ES-I3 (cell line): ENCODE measurements around the gene TMEM120B.
"Not testable (repeated sequence)": the region's sequence is repeated elsewhere in the genome, so short reads cannot be mapped to it uniquely, and the experiment has no call there.

Experiments used
- H3K36me3 ChIP-seq: 2 replicates; pipeline ENCODE4 v1.6.1; 2013; ENCODE audit warnings: mild to moderate bottlenecking, low read length, control low read depth, moderate library complexity; ENCODE audit not compliant: insufficient read depth
- H3K4me1 ChIP-seq: 2 replicates; pipeline ENCODE4 v1.6.1; 2013; ENCODE audit warnings: mild to moderate bottlenecking, control low read depth, low read length; ENCODE audit not compliant: insufficient read depth
- H3K9ac ChIP-seq: 2 replicates; pipeline ENCODE4 v1.6.1; 2013; ENCODE audit warnings: low read depth, mild to moderate bottlenecking, low read length, moderate library complexity
- H3K9me3 ChIP-seq: 2 replicates; pipeline ENCODE4 v1.6.1; 2013; ENCODE audit warnings: mild to moderate bottlenecking, low read length, moderate library complexity; ENCODE audit not compliant: control insufficient read depth, insufficient read depth

Gene TMEM120B

GRCh38 chr12:121712461-121713256 lies at the start of gene TMEM120B:
TMEM120B (plus strand) TSS chr12:121712752; CDS start chr12:121712896, 144 bp downstream.
- Histone ChIP-seq H3K36me3 (no peaks in the 10 kb centered on the region), H3K4me1 (peaks cover 11% of the 10 kb centered on the region), H3K9ac (peak within 1 kb of the TSS; percentile 96), H3K9me3 (no peaks in the 10 kb centered on the region)

GRCh38 chr12:121663610-121663929 lies 49.0 kb upstream of the TMEM120B start:
- Histone ChIP-seq H3K4me1 (peaks cover 18% of the 10 kb centered on the region), H3K9me3 (no peaks in the 10 kb centered on the region), H3K9ac (no peak overlapping the region; the same call in 1 of the 2 replicates), H3K36me3 (no peaks in the 10 kb centered on the region)

GRCh38 chr12:121666829-121667228 lies 45.7 kb upstream of the TMEM120B start:
- not testable (repeated sequence) for H3K9me3 ChIP-seq, H3K36me3 ChIP-seq, H3K4me1 ChIP-seq, H3K9ac ChIP-seq

GRCh38 chr12:121668750-121669520 lies 43.6 kb upstream of the TMEM120B start:
- H3K4me1 ChIP-seq = 0 out of 2 replicates have a peak, but pooled peaks cover 3% of the 10 kb centered on the region
- H3K9ac ChIP-seq = no peak overlapping the region

GRCh38 chr12:121669521-121669900 lies 43.0 kb upstream of the TMEM120B start, which contains the start of gene MORN3:
MORN3 (minus strand) TSS chr12:121669654; CDS start chr12:121669483, 171 bp downstream.
- H3K4me1 ChIP-seq = 0 out of 2 replicates have a peak, but pooled peaks cover 3% of the 10 kb centered on the region
- H3K9me3 ChIP-seq = no peaks in the 10 kb centered on the region
- no peak within 1 kb of the TSS for H3K9ac ChIP-seq
- H3K36me3 ChIP-seq = no peaks in the 10 kb centered on the region

More at GRCh38 chr12:121668750-121669520, 43.6 kb upstream of the TMEM120B start:
- H3K36me3 ChIP-seq = no peaks in the 10 kb centered on the region
- no peaks in the 10 kb centered on the region for H3K9me3 ChIP-seq

GRCh38 chr12:121673013-121673511 lies 39.5 kb upstream of the TMEM120B start:
- Histone ChIP-seq H3K4me1 (0 out of 2 replicates have a peak, but pooled peaks cover 3% of the 10 kb centered on the region), H3K9ac (peak overlapping the region; percentile 58), H3K9me3 (no peaks in the 10 kb centered on the region), H3K36me3 (no peaks in the 10 kb centered on the region)

GRCh38 chr12:121676190-121676589 lies 36.4 kb upstream of the TMEM120B start:
- H3K9me3 ChIP-seq = no peaks in the 10 kb centered on the region
- H3K9ac ChIP-seq = no peak overlapping the region
- no peaks in the 10 kb centered on the region for H3K36me3 ChIP-seq

GRCh38 chr12:121678305-121678704 lies 34.2 kb upstream of the TMEM120B start:
- Histone ChIP-seq H3K4me1 (peaks cover 5% of the 10 kb centered on the region; the same call in 1 of the 2 replicates), H3K9ac (no peak overlapping the region), H3K9me3 (no peaks in the 10 kb centered on the region), H3K36me3 (no peaks in the 10 kb centered on the region)

More at GRCh38 chr12:121676190-121676589, 36.4 kb upstream of the TMEM120B start:
- peaks cover 5% of the 10 kb centered on the region; the same call in 1 of the 2 replicates for H3K4me1 ChIP-seq

GRCh38 chr12:121678716-121679300 lies 33.7 kb upstream of the TMEM120B start:
- Histone ChIP-seq H3K36me3 (no peaks in the 10 kb centered on the region), H3K9me3 (no peaks in the 10 kb centered on the region), H3K9ac (no peak overlapping the region), H3K4me1 (peaks cover 5% of the 10 kb centered on the region; the same call in 1 of the 2 replicates)

GRCh38 chr12:121679661-121680197 lies 32.8 kb upstream of the TMEM120B start:
- H3K9ac ChIP-seq, H3K9me3 ChIP-seq, H3K36me3 ChIP-seq, H3K4me1 ChIP-seq: not testable (repeated sequence)

GRCh38 chr12:121688966-121689365 lies 23.6 kb upstream of the TMEM120B start:
- no peaks in the 10 kb centered on the region for H3K36me3 ChIP-seq
- H3K4me1 ChIP-seq = no peaks in the 10 kb centered on the region
- H3K9me3 ChIP-seq = no peaks in the 10 kb centered on the region
- no peak overlapping the region for H3K9ac ChIP-seq

GRCh38 chr12:121689430-121689829 lies 23.1 kb upstream of the TMEM120B start:
- Histone ChIP-seq H3K9ac (no peak overlapping the region), H3K4me1 (no peaks in the 10 kb centered on the region)

GRCh38 chr12:121692744-121693143 lies 19.8 kb upstream of the TMEM120B start:
- not testable (repeated sequence) for H3K36me3 ChIP-seq

More at GRCh38 chr12:121689430-121689829, 23.1 kb upstream of the TMEM120B start:
- Histone ChIP-seq H3K9me3 (no peaks in the 10 kb centered on the region), H3K36me3 (no peaks in the 10 kb centered on the region)

GRCh38 chr12:121693155-121693687 lies 19.3 kb upstream of the TMEM120B start:
- H3K9ac ChIP-seq = no peak overlapping the region
- H3K36me3 ChIP-seq = no peaks in the 10 kb centered on the region
- no peaks in the 10 kb centered on the region for H3K4me1 ChIP-seq
- no peaks in the 10 kb centered on the region for H3K9me3 ChIP-seq

More at GRCh38 chr12:121692744-121693143, 19.8 kb upstream of the TMEM120B start:
- not testable (repeated sequence) for H3K9me3 ChIP-seq, H3K9ac ChIP-seq, H3K4me1 ChIP-seq
